HEK293 (cell line): ENCODE data around the gene PRR5.

ENCODE experiments used
- BCL11B ChIP-seq: fragments of 450-650 bp; formaldehyde crosslinking; IDR thresholded peaks from 2 replicates; pipeline ENCODE4 v1.5.1; 2016; ENCODE audit warnings: low read depth, missing biosample characterization, missing genetic modification characterization
- GFI1B ChIP-seq: fragments of 450-650 bp; formaldehyde crosslinking; IDR thresholded peaks from 2 replicates; pipeline ENCODE4 v1.5.1; 2016; ENCODE audit warnings: missing biosample characterization, missing genetic modification characterization
- KLF10 ChIP-seq: fragments of 450-650 bp; IDR thresholded peaks from 2 replicates; pipeline ENCODE4 v1.5.1; 2018; ENCODE audit warnings: missing biosample characterization, mild to moderate bottlenecking, missing genetic modification characterization
- OSR2 ChIP-seq: fragments of 450-650 bp; formaldehyde crosslinking; IDR thresholded peaks from 2 replicates; pipeline ENCODE4 v1.5.1; 2016; ENCODE audit warnings: missing biosample characterization, missing genetic modification characterization
- OVOL3 ChIP-seq: fragments of 450-650 bp; formaldehyde crosslinking; IDR thresholded peaks from 2 replicates; pipeline ENCODE4 v1.5.1; 2016; ENCODE audit warnings: missing biosample characterization, missing genetic modification characterization
- PRDM2 ChIP-seq: fragments of 450-650 bp; formaldehyde crosslinking; IDR thresholded peaks from 2 replicates; pipeline ENCODE4 v1.5.1; 2016; ENCODE audit warnings: missing biosample characterization, missing genetic modification characterization, borderline replicate concordance
- ZBTB1 ChIP-seq: fragments of 450-650 bp; formaldehyde crosslinking; IDR thresholded peaks from 2 replicates; pipeline ENCODE4 v1.5.1; 2016; ENCODE audit warnings: missing biosample characterization, missing genetic modification characterization
- ZBTB20 ChIP-seq: fragments of 450-650 bp; formaldehyde crosslinking; IDR thresholded peaks from 2 replicates; pipeline ENCODE4 v1.5.1; 2016; ENCODE audit warnings: missing biosample characterization, missing genetic modification characterization
- ZNF138 ChIP-seq: fragments of 450-650 bp; formaldehyde crosslinking; IDR thresholded peaks from 2 replicates; pipeline ENCODE4 v1.5.1; 2016; ENCODE audit warnings: missing biosample characterization, missing genetic modification characterization, borderline replicate concordance
- ZNF16 ChIP-seq: fragments of 450-650 bp; formaldehyde crosslinking; IDR thresholded peaks from 2 replicates; pipeline ENCODE4 v1.5.1; 2016; ENCODE audit warnings: low read depth, missing biosample characterization, missing genetic modification characterization
- ZNF2 ChIP-seq: fragments of 450-650 bp; formaldehyde crosslinking; IDR thresholded peaks from 2 replicates; pipeline ENCODE4 v1.5.1; 2016; ENCODE audit warnings: missing biosample characterization, missing genetic modification characterization
- ZNF24 ChIP-seq: fragments of 450-650 bp; formaldehyde crosslinking; IDR thresholded peaks from 2 replicates; pipeline ENCODE4 v1.5.1; 2016; ENCODE audit warnings: missing biosample characterization, missing genetic modification characterization
- ZNF391 ChIP-seq: fragments of 450-650 bp; formaldehyde crosslinking; IDR thresholded peaks from 2 replicates; pipeline ENCODE4 v1.5.1; 2016; ENCODE audit warnings: low read depth, missing biosample characterization, missing genetic modification characterization, borderline replicate concordance
- ZNF398 ChIP-seq: fragments of 450-650 bp; formaldehyde crosslinking; IDR thresholded peaks from 2 replicates; pipeline ENCODE4 v1.5.1; 2017; ENCODE audit warnings: missing biosample characterization, missing genetic modification characterization
- ZNF518A ChIP-seq: fragments of 450-650 bp; formaldehyde crosslinking; conservative IDR thresholded peaks from 2 replicates; pipeline ENCODE4 v1.5.1; 2016; ENCODE audit warnings: low read depth, missing biosample characterization, missing genetic modification characterization
- ZNF560 ChIP-seq: fragments of 450-650 bp; formaldehyde crosslinking; IDR thresholded peaks from 2 replicates; pipeline ENCODE4 v1.5.1; 2017; ENCODE audit warnings: missing biosample characterization, missing genetic modification characterization, borderline replicate concordance
- ZNF670 ChIP-seq: fragments of 450-650 bp; formaldehyde crosslinking; IDR thresholded peaks from 2 replicates; pipeline ENCODE4 v1.5.1; 2016; ENCODE audit warnings: missing biosample characterization, missing genetic modification characterization, low read depth
- ZNF701 ChIP-seq: fragments of 450-650 bp; formaldehyde crosslinking; IDR thresholded peaks from 2 replicates; pipeline ENCODE4 v1.5.1; 2016; ENCODE audit warnings: missing biosample characterization, missing genetic modification characterization
- ZNF704 ChIP-seq: fragments of 450-650 bp; formaldehyde crosslinking; IDR thresholded peaks from 2 replicates; pipeline ENCODE4 v1.5.1; 2016; ENCODE audit warnings: missing biosample characterization, missing genetic modification characterization
- ZNF843 ChIP-seq: fragments of 450-650 bp; formaldehyde crosslinking; IDR thresholded peaks from 2 replicates; pipeline ENCODE4 v1.5.1; 2016; ENCODE audit warnings: missing biosample characterization, missing genetic modification characterization
- ZSCAN18 ChIP-seq: fragments of 450-650 bp; formaldehyde crosslinking; IDR thresholded peaks from 2 replicates; pipeline ENCODE4 v1.5.1; 2016; ENCODE audit warnings: missing biosample characterization, missing genetic modification characterization
- ZSCAN4 ChIP-seq: fragments of 450-650 bp; formaldehyde crosslinking; IDR thresholded peaks from 2 replicates; pipeline ENCODE4 v1.5.1; 2017; ENCODE audit warnings: missing biosample characterization, missing genetic modification characterization

Gene PRR5

GRCh38 chr22:44752285-44753188 is 50.5 kb downstream of the PRR5 start, which contains the start of gene ARHGAP8 (continued):
- TF ChIP-seq ZNF2 (tag by site-specific recombination) (no peak), ZSCAN4 (no peak), ZNF24 (no peak), ZNF138 (tag by site-specific recombination) (no peak), ZNF701 (tag by site-specific recombination) (no peak), PRDM2 (tag by site-specific recombination) (no peak), ZNF518A (tag by site-specific recombination) (no peak), ZSCAN18 (tag by site-specific recombination) (no peak), BCL11B (tag by site-specific recombination) (no peak), ZNF560 (tag by site-specific recombination) (no peak), ZNF16 (tag by site-specific recombination) (no peak), ZNF843 (tag by site-specific recombination) (no peak), GFI1B (tag by site-specific recombination) (no peak), ZNF670 (tag by site-specific recombination) (no peak), ZNF398 (peak; percentile 75), OVOL3 (no peak), OSR2 (tag by site-specific recombination) (no peak), ZNF391 (tag by site-specific recombination) (no peak), KLF10 (tag by site-specific recombination) (no peak), ZBTB20 (tag by site-specific recombination) (no peak), ZNF704 (tag by site-specific recombination) (no peak), ZBTB1 (no peak)
